HG02885 (cell line): ENCODE measurements around the gene LINC01488.

ENCODE experiments used
- ATAC-seq: cut with Tn5 transposase; IDR thresholded peaks from one replicate; pipeline ENCODE4 v1.9.1; 2021; ENCODE audit warnings: mild to moderate bottlenecking; ENCODE audit not compliant: unreplicated experiment, poor library complexity

The LINC01488 gene

DNA sequence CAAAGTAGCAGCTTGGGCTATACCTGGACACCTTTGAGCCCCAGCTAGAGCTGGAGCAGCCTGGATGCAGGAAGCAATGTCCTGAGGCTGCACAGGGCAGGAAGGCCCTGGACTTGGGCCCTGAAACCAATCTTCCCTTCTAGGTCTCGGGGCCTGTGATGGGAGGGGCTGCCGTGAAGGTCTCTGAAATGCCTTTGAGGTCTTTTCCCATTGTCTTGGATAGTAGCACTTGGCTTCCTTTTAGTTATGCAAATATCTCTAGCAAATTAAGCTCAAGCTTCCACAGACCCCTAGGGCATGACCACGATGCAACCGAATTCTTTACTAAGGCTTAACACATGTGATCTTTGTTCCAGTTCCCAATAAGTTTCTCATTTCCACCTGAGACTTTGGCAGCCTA, 40.0 kb downstream of the LINC01488 start:
- no peak for ATAC-seq

DNA sequence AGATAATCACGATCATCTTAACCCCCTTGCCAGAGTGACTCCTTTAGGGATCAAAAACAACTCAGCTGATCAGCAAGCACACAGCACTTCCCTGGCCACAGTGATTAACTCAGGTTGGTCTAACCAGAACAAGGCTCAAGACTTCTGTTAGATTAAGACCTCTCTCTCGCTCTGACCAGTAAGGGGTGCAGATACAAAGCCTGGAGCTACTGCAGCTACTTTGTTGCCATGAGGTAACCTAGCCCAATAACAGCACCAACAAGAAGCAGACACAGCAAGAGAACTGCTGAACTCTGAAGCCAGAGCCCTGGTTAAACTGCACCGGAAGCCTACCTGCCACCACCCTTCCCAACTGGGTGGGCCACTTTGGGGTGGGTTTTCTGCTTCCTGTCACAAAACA, 42.0 kb downstream of the LINC01488 start:
- ATAC-seq = no peak

DNA sequence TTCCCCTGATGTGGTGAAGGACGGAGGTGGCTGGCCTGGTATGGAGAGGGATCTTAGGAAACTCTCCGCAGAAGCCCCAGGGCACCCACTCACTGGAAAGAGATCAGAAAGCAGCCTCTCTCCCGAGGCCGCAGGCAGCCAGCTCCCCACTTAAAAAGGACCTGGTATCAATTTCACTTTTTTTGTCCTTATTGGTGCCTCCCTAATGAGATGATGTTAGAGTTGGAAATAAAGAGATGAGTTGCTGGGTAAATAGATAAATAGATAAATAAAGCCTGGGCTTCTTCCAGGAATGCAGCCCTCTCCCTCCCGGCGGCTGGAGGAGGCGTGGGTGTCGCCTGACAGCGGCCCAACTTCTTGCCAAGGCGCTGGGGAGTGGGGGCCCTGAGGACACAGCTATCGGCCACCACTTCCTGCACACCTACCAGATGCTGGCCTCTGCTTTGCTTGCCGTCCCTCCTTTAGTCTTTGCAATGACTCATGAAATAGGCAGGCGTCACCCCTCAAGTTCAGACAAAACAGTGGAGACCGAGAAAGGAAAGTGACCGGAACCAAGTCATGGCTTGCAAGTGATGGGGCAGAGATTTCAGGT, 42.9 kb downstream of the LINC01488 start:
- ATAC-seq = no peak

DNA sequence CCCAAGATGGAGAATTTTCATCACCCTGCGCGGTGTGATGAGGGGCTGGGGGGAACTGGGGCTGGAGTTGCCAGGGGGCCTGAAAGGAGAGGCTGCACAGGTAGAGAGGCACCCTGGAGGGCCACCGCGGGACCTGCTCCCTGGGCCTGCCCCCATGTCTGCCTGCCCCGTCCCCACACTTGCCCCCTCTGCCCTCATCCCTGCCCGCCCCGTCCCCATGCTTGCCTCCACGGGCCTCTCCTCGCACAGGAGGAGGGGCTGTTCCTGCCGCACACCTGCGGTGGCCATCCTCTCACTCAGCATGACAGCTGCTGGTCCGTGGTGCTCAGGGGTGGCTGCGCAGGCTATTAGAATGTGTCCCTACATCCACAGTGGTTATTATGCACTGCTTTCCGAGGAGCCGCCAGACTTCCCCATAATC, 43.5 kb downstream of the LINC01488 start:
- ATAC-seq = no peak

DNA sequence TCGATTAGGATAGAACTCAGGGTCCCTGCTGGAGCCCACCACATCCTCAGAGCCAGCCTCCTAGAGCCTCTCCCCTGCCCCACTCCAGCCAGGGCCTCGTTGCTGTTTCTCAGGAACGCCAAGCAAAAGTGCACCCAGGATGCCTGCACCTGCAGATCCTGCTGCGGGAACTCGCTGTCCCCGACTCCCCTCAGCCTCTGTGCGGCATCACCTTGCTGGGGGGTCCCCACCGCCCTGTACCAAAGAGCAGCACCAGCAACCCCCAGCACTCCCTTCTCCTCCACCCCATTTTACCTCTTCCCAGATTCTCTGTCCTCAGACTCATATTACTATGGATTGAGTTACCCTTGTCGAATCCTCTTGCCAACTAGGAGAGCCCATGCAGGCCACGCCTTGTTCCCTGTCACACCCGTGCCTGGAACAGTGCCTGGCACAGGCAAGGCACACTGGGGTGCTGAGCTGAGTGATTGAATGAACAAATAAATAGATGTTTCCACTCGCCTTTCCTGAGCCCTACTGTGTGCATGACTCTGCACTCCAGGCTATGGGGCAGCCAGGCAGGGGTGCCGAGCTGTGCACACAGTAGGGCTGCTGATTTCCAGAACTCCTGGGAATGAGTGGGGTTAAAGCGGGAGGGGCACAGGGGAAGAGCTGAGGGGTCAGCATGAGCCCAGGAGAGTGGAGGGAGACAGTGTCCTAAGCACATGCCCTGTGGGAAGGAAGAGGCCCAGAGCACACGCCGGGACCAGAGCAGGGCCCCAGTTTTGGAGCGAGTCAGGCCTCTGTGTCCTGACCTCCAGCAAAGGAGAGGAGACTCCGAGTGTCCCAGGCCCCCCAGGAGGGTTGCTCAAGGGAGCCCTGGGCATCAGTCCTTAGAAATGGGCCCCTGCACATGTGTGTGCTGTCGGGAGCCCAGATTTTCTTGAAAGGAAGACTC, 44.3 kb downstream of the LINC01488 start:
- no peak for ATAC-seq

DNA sequence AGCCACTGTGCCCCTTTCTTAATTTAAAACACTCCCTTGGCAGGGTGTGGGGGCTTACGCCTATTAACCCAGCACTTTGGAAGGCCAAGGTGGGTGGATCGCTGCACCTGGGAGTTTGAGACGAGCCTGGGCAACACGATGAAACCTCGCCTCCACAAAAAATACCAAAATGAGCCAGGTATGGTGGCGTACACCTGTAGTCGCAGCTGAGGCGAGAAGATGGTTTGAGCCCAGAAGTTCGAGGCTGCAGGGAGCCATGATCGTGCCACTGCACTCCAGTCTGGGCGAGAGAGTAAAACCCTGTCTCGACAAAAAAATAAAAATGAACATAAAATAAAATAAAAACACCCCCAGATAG, 45.0 kb downstream of the LINC01488 start:
- ATAC-seq = no peak

DNA sequence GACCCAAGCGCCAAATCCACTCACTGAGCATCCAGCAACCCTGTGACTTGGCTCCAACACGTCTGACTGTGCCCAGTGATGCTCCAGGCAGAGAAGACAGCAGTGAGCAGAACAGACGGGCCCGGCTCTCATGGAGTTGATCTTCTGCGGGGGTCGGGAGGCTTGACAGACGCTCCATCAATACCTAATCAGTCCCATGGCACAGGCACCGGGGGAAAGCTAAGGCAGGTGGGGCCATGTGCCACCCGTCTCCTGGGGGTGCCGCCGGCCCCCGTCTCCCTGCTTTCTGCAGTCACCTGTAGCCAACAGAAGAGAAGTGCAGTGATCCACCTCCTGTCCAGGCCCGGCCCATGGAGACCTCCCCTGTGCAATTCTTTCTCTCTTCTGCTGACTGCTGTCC, 47.5 kb downstream of the LINC01488 start:
- ATAC-seq = no peak

DNA sequence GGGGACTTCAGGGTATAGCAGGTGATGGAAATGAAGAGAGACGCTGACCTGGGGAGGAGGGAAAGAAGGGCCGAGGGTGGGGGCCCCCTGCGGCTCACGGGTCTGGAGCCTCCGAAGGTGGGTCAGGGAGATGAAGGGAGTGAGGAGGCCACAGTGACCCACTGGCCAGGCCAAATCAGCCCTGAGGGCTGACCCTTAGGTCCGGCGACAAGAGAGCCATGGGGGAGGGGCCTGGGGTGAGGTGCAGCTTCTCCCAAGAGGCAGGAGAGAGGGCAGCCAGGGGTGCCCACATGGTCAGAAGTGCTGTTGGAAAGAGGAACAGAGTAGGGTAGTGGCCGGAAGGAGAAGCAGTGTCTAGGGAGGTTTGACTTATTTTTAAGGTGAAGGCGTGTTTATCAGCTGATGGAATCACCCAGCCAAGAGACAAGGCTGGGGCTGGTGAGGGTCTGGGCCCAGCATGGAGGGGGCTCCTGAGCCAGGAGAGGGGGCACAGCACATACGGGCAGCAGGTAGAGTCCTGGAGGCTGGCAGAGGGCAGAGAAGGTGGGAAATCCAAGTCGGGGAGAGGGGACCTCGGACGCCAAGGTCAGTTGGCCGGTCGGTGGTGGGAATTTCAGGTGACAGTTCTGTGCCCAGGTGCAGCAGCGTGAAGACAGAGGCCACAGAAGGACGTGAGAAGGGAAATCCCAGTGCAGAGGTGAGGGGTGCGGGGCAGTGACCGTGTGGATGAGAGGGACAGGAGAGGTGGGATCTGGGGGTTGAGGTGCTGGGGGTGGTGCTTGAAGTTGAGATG, 49.0 kb downstream of the LINC01488 start:
- ATAC-seq = no peak

DNA sequence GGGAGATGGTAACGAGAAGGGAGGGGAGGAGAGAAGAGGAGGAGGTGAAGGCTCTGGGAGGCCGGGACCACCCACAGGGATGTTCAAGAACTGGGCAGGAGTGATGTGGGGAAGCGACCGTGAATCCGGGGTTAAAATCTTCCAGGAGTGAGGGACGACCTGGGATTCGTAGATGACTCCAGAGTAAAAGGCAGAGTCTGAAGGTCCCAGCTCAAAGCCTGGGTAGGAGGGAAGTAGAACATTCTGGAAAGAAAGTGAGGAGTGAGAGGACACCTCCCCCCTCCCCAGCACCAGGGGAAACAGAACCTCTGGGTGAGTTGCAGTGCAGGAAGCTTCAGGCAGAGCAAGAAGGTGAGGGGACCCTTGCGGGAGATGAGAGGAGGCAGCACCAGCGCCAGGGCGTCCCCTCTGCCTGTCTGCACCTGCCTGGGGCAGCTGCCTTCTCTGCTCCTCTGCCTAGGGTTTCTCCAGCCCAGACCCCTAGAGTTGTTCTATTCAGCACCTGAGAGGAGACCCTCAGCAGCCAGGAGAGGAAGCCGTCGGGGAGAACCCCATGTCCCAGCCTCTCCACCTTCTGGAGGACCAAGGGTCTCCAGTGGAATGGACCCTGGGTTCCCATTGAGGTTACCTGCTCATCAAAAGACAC, 49.7 kb downstream of the LINC01488 start:
- no peak for ATAC-seq

DNA sequence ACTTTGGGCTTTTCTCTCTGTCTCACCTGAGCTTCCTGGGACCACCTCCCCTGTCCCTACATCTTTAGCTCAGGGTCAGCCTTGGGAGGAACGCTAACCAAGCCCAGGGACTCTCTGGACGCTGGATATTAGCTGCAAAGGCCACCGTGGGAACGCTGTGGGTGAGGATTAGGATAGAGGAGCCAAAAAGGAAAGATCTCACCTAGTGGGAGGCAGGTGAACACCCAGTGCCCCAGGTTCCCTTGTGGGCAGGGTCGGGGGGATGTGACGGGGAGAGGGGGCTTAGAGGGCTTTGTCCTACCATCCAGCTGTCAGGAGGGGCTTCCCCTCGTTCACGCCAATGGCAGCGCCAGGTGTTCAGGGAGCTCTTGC, 50.2 kb downstream of the LINC01488 start:
- ATAC-seq = no peak

DNA sequence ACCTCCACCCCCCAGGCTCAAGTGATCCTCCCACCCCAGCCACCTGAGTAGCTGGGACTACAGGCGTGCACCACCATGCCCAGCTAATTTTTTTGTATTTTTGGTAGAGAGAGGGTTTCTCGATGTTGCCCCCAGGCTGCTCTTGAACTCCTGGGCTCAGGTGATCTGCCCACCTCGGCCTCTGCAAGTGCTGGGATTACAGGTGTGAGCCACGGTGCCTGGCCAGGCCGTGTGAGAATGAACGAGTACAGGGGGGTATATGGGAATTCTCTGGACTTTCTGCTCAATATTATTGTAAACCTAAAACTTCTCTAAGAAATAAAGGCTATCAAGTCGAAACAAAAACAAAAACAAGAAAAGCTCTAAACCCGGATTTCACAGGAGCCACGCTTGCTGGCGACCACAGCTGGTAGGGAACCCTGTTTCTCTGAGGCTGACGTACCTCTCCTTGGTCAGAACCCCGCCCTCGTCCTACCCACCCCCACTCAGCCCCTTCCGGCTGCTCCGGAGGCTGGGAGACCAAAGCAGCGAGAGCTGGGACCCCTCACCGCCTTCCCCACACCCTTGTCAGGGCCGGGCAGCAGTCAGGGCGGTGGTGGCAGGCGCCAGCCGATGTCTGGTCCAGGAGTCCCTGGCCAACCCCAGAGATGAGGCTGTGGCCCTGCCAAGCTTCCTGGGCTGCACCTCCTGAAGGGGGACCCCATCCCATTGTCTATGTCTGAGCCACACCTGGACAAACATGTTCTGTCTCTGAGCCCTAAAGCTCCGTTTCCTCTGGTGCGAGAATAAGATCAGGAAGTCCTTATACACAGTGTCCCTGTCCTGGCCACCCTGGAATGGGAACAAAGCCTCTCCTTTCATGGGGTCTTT, 52.1 kb downstream of the LINC01488 start:
- no peak for ATAC-seq

DNA sequence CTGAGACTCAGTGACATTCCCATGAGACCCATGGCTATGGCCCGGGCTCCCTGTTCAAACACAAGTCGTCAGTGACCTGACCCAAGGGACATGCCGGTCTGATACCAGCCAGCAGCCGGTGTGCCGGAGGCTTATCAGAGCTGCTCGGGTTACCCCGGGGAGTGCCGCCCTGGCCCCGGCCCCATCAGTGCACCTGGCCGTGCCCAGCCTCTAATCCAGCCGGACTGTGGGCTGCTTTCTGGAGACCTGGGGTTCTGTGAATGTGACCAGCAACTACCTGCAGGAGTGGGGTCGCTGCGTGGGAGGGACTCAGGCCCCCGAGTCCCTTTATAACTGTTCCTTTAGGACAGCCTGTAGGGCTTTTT, 52.7 kb downstream of the LINC01488 start:
- ATAC-seq = no peak

DNA sequence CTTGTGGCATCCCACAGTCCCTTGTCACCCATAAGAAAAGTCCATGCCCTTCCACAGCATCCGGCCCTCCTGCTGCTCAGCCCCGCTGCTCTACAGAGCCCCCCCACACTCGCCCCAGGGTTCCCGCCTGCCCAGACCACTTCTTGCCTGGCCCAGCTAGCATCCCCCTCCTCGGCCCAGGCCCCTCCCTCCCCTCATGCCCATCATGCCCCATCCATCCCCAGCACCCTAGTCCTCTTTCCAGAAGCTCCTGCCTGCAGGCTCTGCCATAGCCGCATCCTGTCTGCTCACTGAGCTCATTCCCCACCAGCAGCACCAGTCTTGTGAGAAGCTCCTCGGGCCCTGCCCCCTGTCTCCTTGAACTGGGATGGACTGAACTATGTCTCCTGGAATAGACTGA, 54.4 kb downstream of the LINC01488 start:
- ATAC-seq = no peak

DNA sequence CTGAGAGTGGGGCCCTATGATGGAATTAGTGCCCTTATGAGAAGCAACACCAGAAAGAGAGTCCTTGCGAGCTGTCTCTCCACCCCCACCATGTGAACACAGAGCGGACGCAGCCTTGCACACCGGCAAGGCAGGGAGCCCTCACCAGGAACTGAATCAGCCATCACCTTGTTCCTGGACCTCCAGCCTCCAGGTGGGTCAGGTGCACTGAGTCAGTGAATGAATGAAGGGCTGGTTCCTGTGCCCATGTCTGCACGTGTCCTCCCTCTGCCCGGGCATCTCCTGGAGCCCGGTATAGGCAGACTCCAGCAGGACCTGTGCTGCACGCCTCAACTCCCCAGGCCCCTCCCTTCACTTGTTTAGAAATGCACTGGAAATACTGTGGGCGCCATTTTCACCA, 54.9 kb downstream of the LINC01488 start:
- no peak for ATAC-seq

DNA sequence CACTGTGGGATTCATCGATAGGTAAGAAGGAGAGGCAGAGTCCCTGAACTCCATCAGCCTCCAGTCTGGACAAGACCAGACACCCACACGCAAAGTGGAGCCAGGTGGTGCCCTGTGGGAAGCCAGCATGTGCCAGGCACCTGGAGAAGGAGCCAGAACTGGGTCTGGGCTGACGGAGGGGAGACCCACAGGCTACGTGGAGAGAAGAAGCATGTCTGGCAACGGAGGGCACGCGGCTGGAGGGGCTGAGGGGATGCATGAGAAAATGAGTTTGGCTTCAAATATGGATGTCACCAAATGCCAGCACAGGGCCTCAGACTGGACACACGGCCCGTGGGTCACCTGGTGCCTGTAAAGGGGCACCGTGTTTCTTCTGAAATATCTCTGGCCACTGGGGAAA, 55.7 kb downstream of the LINC01488 start:
- ATAC-seq = no peak

DNA sequence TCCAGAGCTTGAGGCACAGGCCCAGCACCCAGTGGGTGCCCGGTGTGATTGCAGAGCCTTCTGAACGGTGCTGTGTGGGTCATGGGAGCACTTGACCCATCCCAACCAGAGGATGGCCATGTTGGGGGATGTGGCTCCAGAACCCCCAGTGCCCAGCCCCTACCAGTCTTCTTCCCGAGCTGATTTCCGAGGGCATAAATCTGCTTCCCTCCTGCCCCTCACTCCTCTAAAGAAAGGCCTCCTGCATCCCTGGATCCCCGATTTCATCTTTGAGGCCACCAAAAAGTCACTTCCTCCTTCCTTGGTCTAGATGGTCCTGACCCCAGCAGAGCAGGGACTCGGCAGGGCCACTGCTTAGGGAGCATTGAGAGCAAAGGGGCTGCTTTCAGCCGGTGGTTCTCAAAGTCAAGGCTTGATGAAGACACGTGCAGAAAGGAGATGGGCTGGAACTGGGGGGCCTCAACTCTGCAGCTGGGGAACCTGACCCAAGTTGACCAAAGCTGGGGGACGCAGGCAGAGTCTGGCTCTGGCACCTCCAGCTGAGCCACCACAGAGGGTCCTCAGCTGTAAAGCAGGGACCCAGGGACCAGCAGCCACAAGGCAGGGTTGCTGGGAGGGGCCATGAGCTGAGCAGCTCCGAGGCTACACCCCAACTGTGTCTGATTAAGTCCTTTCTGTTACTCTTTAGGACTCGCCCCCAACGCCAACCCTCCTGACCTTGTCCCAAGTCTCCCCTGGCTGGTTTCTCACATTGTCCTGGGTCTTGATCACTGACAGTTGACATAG, 56.6 kb downstream of the LINC01488 start:
- ATAC-seq = no peak

DNA sequence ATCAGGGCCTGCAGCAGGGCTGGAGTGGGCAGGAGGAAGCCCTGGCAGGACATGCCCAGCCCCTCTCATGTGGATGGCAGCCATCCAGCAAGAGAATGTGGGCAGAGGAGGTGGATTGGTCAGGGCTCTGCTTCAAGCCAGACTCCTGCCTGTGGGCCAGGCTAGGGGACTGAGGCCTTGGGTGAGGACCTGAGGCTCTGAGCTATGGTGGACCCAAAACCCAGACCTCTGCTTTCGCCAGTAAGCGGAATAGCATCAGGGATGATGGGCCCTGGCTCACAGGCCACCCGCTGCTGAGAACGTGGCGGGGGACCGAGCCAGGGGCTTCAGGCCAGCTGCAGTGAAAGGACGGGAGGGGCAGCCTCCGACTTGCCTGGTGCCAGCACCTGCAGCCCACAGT, 57.4 kb downstream of the LINC01488 start:
- ATAC-seq = no peak

DNA sequence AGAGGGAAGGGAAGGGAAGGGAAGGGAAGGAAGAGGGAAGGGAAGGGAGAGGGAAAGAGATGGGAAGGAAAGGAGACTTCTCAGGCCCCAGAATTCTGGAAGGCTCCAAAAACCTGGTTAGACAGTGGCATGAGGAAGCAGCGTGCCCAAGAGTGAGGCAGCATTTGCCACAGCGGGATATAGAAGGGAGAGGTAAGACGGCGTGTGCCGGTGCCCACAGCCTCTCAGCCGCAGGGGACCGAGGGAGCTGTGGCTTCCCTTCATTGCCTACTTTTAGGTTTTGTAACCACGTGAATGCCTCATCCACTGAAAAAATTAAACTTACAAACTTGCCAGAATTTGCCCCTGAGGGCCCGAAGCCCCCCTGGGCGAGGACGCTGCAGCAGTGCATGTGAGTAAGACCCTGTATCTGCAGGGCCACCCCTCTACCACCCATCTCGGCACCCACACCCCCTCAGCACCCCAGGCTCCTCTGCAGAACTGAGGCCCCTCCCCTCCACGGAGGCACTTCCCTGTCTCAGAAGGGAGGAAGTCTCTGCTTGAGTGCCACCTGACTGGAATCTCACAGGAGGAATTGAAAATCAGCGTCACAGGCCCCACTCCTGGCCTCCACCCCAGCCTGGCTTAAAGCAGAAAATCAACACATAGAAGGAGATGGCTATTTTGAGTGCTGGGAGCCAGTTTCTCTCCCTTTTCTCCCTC, 58.1 kb downstream of the LINC01488 start:
- ATAC-seq = no peak
